K562 (cell line): ENCODE measurements around the gene CTAGE1. TPM values are rescaled to one million over a fixed set of nuclear protein-coding genes. Genes with fewer than 3 reads are reported as not detected.

Source experiments
- ATAC-seq: fragments of 200-7000 bp; cut with Tn5 transposase; 3 replicates; pipeline ENCODE4 v1.9.1; 2020; ENCODE audit warnings: moderate library complexity
- BruUV-seq: library from RNA; stranded (reverse); fragments of 400-500 nt; replicated peaks from 2 replicates; lab custom pipeline; 2021; lab: Mats Ljungman, UMichigan
- CTCF ChIA-PET: fragments of 300-600 bp; formaldehyde crosslinking; extraction: SDS; loops from one replicate; lab custom pipeline; 2021; ENCODE audit warnings: low intra/inter-chr PET ratio; lab: Yijun Ruan, JAX
- POLR2A ChIA-PET: fragments of 300-600, 350-650 bp; sonication (Branson Sonifier 250); formaldehyde crosslinking; extraction: SDS; loops from one replicate; lab custom pipeline; 2021; ENCODE audit warnings: antibody characterized with exemption, inconsistent platforms; lab: Yijun Ruan, JAX
- DNase-seq, 4 experiments: peaks; one replicate each; pipeline versions ENCODE4 v3.0.0 to v3.0.0-alpha.2; 2011 to 2018; ENCODE audit warnings: low spot score in 3 of 4, mixed read lengths in 3 of 4; ENCODE audit errors: extremely low read depth in 1 of 4
- FAIRE-seq: peaks from 2 replicates; lab custom pipeline; 2011; peaks lifted over from hg19 to GRCh38; lab: Jason Lieb, UNC
- H2AFZ ChIP-seq: 2 replicates; pipeline ENCODE4 v1.6.0; 2011; ENCODE audit warnings: low read depth, low read length, control low read depth, inconsistent platforms
- H3K27ac ChIP-seq: fragments of 200-600 bp; 3 replicates; pipeline ENCODE4 v1.8.0; 2011; ENCODE audit warnings: low read depth, mild to moderate bottlenecking, control low read depth, inconsistent platforms, low read length, moderate library complexity, mixed read lengths; ENCODE audit errors: extremely low read depth
- H3K27me3 ChIP-seq, 2 experiments: fragments of 300-600 bp in 1 of 2; 2 replicates in 1 of 2; 3 replicates in 1 of 2; pipeline versions ENCODE4 v1.6.0 to v1.8.0; 2011; ENCODE audit warnings: inconsistent platforms in 2 of 2, low read length in 2 of 2, mild to moderate bottlenecking in 1 of 2, mixed read lengths in 1 of 2, moderate library complexity in 1 of 2; ENCODE audit not compliant: control insufficient read depth in 2 of 2, insufficient read depth in 2 of 2
- H3K36me3 ChIP-seq: fragments of 300-600 bp; 3 replicates; pipeline ENCODE4 v1.8.0; 2011; ENCODE audit warnings: mild to moderate bottlenecking, low read length, inconsistent platforms; ENCODE audit not compliant: control insufficient read depth, insufficient read depth
- H3K4me1 ChIP-seq, 2 experiments: fragments of 200-600 bp in 1 of 2; replicated peaks in 1 of 2; 2 replicates in 1 of 2; 3 replicates in 1 of 2; pipeline versions ENCODE4 v1.5.1 to v1.8.0; 2011; ENCODE audit warnings: inconsistent platforms in 2 of 2, low read length in 2 of 2, mild to moderate bottlenecking in 1 of 2, mixed read lengths in 1 of 2, moderate library complexity in 1 of 2; ENCODE audit not compliant: control insufficient read depth in 2 of 2, insufficient read depth in 2 of 2
- H3K4me2 ChIP-seq: 2 replicates; pipeline ENCODE4 v1.6.1; 2011; ENCODE audit warnings: low read length, control low read depth, inconsistent platforms, mixed read lengths; ENCODE audit not compliant: insufficient read depth
- H3K4me3 ChIP-seq: fragments of 200-600 bp; sonication (generic), shearing (Covaris generic); 2 replicates; pipeline ENCODE4 v1.5.1; 2016; ENCODE audit warnings: control low read depth, inconsistent platforms
- H3K79me2 ChIP-seq: fragments of 200-600 bp; 3 replicates; pipeline ENCODE4 v1.8.0; 2011; ENCODE audit warnings: low read length, inconsistent platforms; ENCODE audit not compliant: control insufficient read depth, insufficient read depth
- H3K9ac ChIP-seq, 2 experiments: 2 replicates each; pipeline versions ENCODE4 v1.6.0 to v1.6.1; 2011; ENCODE audit warnings: low read depth in 2 of 2, low read length in 2 of 2, control low read depth in 1 of 2, inconsistent platforms in 1 of 2, mild to moderate bottlenecking in 1 of 2, mixed read lengths in 1 of 2; ENCODE audit not compliant: insufficient read depth in 1 of 2
- H3K9me1 ChIP-seq: one replicate; pipeline ENCODE4 v1.6.0; 2011; ENCODE audit warnings: inconsistent platforms, mild to moderate bottlenecking, low read length, moderate library complexity; ENCODE audit not compliant: control insufficient read depth, insufficient read depth
- H3K9me3 ChIP-seq: replicated peaks from 2 replicates; pipeline ENCODE4 v1.5.1; 2011; ENCODE audit warnings: low read depth, low read length, inconsistent platforms; ENCODE audit not compliant: control insufficient read depth, insufficient read depth
- H4K20me1 ChIP-seq: replicated peaks from 2 replicates; pipeline ENCODE4 v1.6.1; 2011; ENCODE audit warnings: low read length, inconsistent platforms, mixed read lengths; ENCODE audit not compliant: control insufficient read depth, insufficient read depth
- BRD4 ChIP-seq: fragments of 200-600 bp; sonication (generic); IDR thresholded peaks from 2 replicates; pipeline ENCODE4 v1.6.1; 2017; ENCODE audit warnings: inconsistent platforms
- DMBX1 ChIP-seq: fragments of 250-450 bp; sonication (Bioruptor Pico); IDR thresholded peaks from 2 replicates; pipeline ENCODE4 v1.8.0; 2022; ENCODE audit warnings: inconsistent platforms, mild to moderate bottlenecking, moderate library complexity, borderline replicate concordance
- JUND ChIP-seq, 2 experiments: IDR thresholded peaks; 2 replicates in 1 of 2; 3 replicates in 1 of 2; pipeline ENCODE4 v1.6.1; 2011; ENCODE audit warnings: borderline replicate concordance in 2 of 2, low read depth in 2 of 2, low read length in 2 of 2, improper control_type of control experiment in 1 of 2, missing biosample characterization in 1 of 2, missing genetic modification characterization in 1 of 2, missing genetic modification reagents in 1 of 2
- NFE2 ChIP-seq: IDR thresholded peaks from 2 replicates; pipeline ENCODE4 v1.6.1; 2014; ENCODE audit warnings: antibody characterized with exemption, low read depth
- RB1 ChIP-seq: fragments of 450-650 bp; IDR thresholded peaks from 2 replicates; pipeline ENCODE4 v1.6.1; 2017; ENCODE audit warnings: low read depth, mild to moderate bottlenecking
- WGBS: fragments of 100-300 bp; shearing (Covaris generic); methylation state at CpG from one replicate; pipeline ENCODE4 v1.1.6; 2016; ENCODE audit warnings: low coverage, mixed read lengths; ENCODE audit not compliant: insufficient coverage; ENCODE audit errors: missing lambda C conversion rate; 5-methylcytosine and 5-hydroxymethylcytosine counted together
- in situ Hi-C: fragments of 300-500 bp; cut with MboI; formaldehyde crosslinking; loops from 4 replicates; pipeline ENCODE4 v1.15.0; 2018; ENCODE audit warnings: inconsistent platforms, mixed read lengths
- intact Hi-C: fragments of 100-400 bp; cut with micrococcal nuclease; formaldehyde crosslinking; loops from 2 replicates; pipeline ENCODE4 v1.14.2; 2022
- polyA plus RNA-seq, 8 experiments: library from polyadenylated mRNA; depleted of rRNA in 4 of 8; stranded (reverse) in 5 of 8; unstranded in 3 of 8; fragments of >200 nt; fragmentation: Nextera tagmentation in 2 of 8; fragmentation: Illumina TruSeq in 1 of 8; extraction: Ambion mirVana in 2 of 8; extraction: Trizol in 1 of 8; gene quantifications; 2 replicates each; pipeline versions ENCODE4 v1.2.1 to v1.2.3, GENCODE V29; 2011 to 2014; ENCODE audit warnings: inconsistent platforms in 1 of 8, missing spikeins in 1 of 8
- total RNA-seq, 7 experiments: library from RNA; depleted of rRNA in 6 of 7; stranded (reverse); fragments of >200 nt in 6 of 7; fragmentation: Illumina TruSeq in 2 of 7; extraction: Trizol in 2 of 7; gene quantifications; 2 replicates each; pipeline versions ENCODE4 v1.2.1 to v1.2.3, GENCODE V29; 2011 to 2021; ENCODE audit warnings: low replicate concordance in 1 of 7
- TF ChIP-seq, protein P1 (sequence below): sonication (generic); formaldehyde crosslinking; IDR thresholded peaks from 2 replicates; pipeline ENCODE4 v1.9.0; 2022; ENCODE audit warnings: mild to moderate bottlenecking, missing genetic modification reagents
- TF ChIP-seq, protein P2 (sequence below), 2 experiments: fragments of 450-650 bp in 1 of 2; IDR thresholded peaks; 2 replicates each; pipeline ENCODE4 v1.6.1; 2011 to 2017; ENCODE audit warnings: low read depth in 2 of 2, antibody characterized with exemption in 1 of 2, borderline replicate concordance in 1 of 2, low read length in 1 of 2, mild to moderate bottlenecking in 1 of 2, mixed read lengths in 1 of 2; ENCODE audit not compliant: control insufficient read depth in 1 of 2
- TF ChIP-seq, protein P3 (sequence below), 2 experiments: fragments of 200-800 bp in 1 of 2; sonication (Bioruptor generic) in 1 of 2; sonication (generic) in 1 of 2; formaldehyde crosslinking in 1 of 2; IDR thresholded peaks in 1 of 2; conservative IDR thresholded peaks in 1 of 2; 2 replicates each; pipeline versions ENCODE4 v1.5.0 to v1.6.1; 2016 to 2020; ENCODE audit warnings: missing compliant biosample characterization in 1 of 2, missing genetic modification characterization in 1 of 2, missing genetic modification reagents in 1 of 2
- TF ChIP-seq, protein P4 (sequence below): fragments of 450-650 bp; formaldehyde crosslinking; IDR thresholded peaks from 2 replicates; pipeline ENCODE4 v1.4.0; 2020; ENCODE audit warnings: mild to moderate bottlenecking, moderate library complexity

The CTAGE1 gene
- total and polyA plus RNA-seq, 9 of the 15 experiments (the other 6 are each of a cell fraction or from before 2014, with no cell fraction given), result not detected

DNA sequence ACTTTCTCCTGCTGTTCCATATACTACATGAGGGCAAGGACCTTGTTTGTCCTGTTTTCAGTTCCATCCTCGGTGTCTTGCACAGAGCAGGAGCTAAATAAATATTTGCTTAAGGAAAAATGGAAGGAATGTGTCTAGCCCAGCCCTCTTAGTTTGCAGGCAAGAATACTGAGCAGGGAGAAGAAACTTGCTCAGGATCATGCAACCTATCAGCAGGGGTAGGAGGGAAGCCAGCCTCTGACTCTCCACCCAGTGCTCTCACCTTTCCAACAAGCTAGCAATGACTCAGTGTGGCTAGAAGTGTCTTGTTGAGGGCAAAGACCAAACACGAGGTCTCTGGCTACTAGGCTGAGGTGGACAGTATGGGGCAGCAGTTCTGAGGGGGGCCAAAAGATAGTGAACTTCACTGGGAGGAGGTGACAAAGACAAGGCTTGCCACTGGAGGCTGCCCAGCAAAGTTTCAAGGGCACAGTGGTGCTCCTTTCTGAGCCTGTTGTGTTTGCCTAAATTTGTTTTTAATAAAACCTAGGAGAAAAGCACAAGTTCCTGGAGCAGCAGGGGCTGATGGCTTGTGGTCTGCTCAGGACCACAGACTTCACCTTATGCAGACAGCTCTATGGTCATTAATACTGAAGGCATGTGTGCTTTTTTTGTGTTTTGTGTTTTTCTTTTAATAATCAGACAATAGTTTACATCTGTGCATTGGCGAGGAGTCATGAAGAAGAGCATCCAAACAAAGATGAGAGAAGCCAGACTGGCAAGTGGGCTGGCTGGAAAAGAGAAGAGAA is 49.1 kb upstream of the CTAGE1 start (continued):
- TF ChIP-seq, protein P1, sequence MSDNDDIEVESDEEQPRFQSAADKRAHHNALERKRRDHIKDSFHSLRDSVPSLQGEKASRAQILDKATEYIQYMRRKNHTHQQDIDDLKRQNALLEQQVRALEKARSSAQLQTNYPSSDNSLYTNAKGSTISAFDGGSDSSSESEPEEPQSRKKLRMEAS (CRISPR knock-in tag), result 0 out of 2 replicates have a peak, but pooled peaks have one; percentile 13
- peak; percentile 47; the same call in 1 of the 2 replicates for TF ChIP-seq BRD4
- TF ChIP-seq JUND (IDR thresholded peaks at IDR 0.05; ENCODE audit: borderline replicate concordance, low read depth, low read length), result peak; percentile 23; the same call in 1 of the 2 replicates
- no peak for TF ChIP-seq JUND (tag; IDR thresholded peaks at IDR 0.05; ENCODE audit: borderline replicate concordance, low read depth, low read length)

DNA sequence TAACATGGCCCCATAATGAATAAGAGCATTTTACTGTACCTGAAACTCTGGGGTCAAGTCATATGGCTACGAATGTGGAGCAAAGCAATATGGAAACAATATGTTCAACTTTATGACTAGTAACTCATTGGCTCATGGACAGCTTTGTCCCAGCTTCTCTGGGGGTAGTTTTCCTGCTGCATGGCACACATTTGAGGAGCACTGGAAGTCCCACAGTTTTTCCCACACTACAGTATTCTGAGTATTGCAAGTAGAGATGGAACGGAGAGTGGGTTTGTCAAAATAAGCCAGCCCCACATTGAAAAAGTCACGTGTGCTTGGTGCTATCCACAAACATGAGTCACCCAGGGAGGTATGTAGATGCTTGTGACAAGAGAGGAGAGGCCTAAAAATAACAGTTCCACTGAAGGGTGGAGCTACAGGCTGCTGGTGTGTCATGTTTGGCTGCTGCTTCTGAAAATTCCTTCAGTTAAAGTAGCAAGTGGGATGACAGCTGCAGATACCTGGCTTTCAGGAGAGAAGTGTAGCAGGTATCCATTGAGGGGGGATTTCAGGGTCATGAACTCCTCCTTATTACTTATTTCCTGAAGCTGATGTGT is 48.2 kb upstream of the CTAGE1 start:
- peak; percentile 89 for FAIRE-seq
- H3K9ac ChIP-seq, result peak overlapping the region in 1 of 2 experiments; percentile 21; a peak in 1 of 4 replicates
- 12% methylated on average over 3 of the region's 3 CpGs for WGBS
- peaks cover 8 to 46% of the 10 kb centered on the region in 2 experiments for H3K4me1 ChIP-seq
- peak; percentile 79 to 87 (median 82) for DNase-seq
- peak; percentile 95 for ATAC-seq
- in situ Hi-C loops (no loop called here), intact Hi-C loops (loop anchor here (5.0 kb wide), 1 partner anchor 91 kb away; no protein-coding TSS in a partner anchor)
- H3K9me3 ChIP-seq, result no peaks in the 10 kb centered on the region
- H3K9me1 ChIP-seq, result peaks cover 3% of the 10 kb centered on the region
- CTCF ChIA-PET, result interaction anchor here (0.6 kb wide), 1 partner anchor 449 kb away, joined by 3 read pairs; no protein-coding TSS in a partner anchor
- no TSS peak for BruUV-seq
- peak overlapping the region; percentile 62 for H3K4me2 ChIP-seq
- POLR2A ChIA-PET, result interaction anchor here (0.5 to 2.6 kb wide), 4 partner anchors 13 to 175 kb away, joined by 3 to 11 read pairs (median 3); no protein-coding TSS in a partner anchor
- H3K36me3 ChIP-seq, result no peaks in the 10 kb centered on the region
- peak overlapping the region; percentile 57 for H3K27ac ChIP-seq
- no peak overlapping the region for H3K4me3 ChIP-seq
- no peaks in the 10 kb centered on the region for H4K20me1 ChIP-seq
- no peaks in the 10 kb centered on the region for H3K79me2 ChIP-seq
- H3K27me3 ChIP-seq, result peaks cover 0 to 3% of the 10 kb centered on the region in 2 experiments; a peak in 2 of 5 replicates
- peak overlapping the region; percentile 86 for H2AFZ ChIP-seq
- TF ChIP-seq, protein P2, sequence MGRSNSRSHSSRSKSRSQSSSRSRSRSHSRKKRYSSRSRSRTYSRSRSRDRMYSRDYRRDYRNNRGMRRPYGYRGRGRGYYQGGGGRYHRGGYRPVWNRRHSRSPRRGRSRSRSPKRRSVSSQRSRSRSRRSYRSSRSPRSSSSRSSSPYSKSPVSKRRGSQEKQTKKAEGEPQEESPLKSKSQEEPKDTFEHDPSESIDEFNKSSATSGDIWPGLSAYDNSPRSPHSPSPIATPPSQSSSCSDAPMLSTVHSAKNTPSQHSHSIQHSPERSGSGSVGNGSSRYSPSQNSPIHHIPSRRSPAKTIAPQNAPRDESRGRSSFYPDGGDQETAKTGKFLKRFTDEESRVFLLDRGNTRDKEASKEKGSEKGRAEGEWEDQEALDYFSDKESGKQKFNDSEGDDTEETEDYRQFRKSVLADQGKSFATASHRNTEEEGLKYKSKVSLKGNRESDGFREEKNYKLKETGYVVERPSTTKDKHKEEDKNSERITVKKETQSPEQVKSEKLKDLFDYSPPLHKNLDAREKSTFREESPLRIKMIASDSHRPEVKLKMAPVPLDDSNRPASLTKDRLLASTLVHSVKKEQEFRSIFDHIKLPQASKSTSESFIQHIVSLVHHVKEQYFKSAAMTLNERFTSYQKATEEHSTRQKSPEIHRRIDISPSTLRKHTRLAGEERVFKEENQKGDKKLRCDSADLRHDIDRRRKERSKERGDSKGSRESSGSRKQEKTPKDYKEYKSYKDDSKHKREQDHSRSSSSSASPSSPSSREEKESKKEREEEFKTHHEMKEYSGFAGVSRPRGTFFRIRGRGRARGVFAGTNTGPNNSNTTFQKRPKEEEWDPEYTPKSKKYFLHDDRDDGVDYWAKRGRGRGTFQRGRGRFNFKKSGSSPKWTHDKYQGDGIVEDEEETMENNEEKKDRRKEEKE (IDR thresholded peaks at IDR 0.05; ENCODE audit: borderline replicate concordance in 1 of 2, control insufficient read depth in 1 of 2, low read depth in 2 of 2, low read length in 1 of 2), result no peak
- TF ChIP-seq, protein P3, sequence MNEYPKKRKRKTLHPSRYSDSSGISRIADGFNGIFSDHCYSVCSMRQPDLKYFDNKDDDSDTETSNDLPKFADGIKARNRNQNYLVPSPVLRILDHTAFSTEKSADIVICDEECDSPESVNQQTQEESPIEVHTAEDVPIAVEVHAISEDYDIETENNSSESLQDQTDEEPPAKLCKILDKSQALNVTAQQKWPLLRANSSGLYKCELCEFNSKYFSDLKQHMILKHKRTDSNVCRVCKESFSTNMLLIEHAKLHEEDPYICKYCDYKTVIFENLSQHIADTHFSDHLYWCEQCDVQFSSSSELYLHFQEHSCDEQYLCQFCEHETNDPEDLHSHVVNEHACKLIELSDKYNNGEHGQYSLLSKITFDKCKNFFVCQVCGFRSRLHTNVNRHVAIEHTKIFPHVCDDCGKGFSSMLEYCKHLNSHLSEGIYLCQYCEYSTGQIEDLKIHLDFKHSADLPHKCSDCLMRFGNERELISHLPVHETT (CRISPR knock-in tag; conservative IDR thresholded peaks at IDR 0.05 in 1 of 2, IDR thresholded peaks at IDR 0.05 in 1 of 2), result peak in 1 of 2 experiments; percentile 67; a peak in 1 of 4 replicates
- TF ChIP-seq NFE2 (peak; percentile 25; the same call in 1 of the 2 replicates), DMBX1 (CRISPR knock-in tag) (peak; percentile 72), RB1 (no peak)
- TF ChIP-seq, protein P4, sequence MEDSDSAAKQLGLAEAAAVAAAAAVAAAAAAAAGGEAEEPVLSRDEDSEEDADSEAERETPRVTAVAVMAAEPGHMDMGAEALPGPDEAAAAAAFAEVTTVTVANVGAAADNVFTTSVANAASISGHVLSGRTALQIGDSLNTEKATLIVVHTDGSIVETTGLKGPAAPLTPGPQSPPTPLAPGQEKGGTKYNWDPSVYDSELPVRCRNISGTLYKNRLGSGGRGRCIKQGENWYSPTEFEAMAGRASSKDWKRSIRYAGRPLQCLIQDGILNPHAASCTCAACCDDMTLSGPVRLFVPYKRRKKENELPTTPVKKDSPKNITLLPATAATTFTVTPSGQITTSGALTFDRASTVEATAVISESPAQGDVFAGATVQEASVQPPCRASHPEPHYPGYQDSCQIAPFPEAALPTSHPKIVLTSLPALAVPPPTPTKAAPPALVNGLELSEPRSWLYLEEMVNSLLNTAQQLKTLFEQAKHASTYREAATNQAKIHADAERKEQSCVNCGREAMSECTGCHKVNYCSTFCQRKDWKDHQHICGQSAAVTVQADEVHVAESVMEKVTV (CRISPR knock-in tag), result no peak
